HFFc6 (cell line): ENCODE measurements around the gene BBS1. TPM values are rescaled to one million over a fixed set of nuclear protein-coding genes. Genes with fewer than 3 reads are reported as not detected.

Source experiments
- DNase-seq: peaks from one replicate; pipeline ENCODE4 v3.0.0-alpha.2; 2018
- H3K27ac Mint-ChIP-seq: 2 replicates; pipeline ENCODE4 v1.8.0; 2020; ENCODE audit warnings: mild to moderate bottlenecking, mixed read lengths
- H3K27me3 Mint-ChIP-seq: 2 replicates; pipeline ENCODE4 v1.8.0; 2021; ENCODE audit warnings: mild to moderate bottlenecking, moderate library complexity, mixed read lengths; ENCODE audit not compliant: insufficient read depth
- H3K36me3 Mint-ChIP-seq: 2 replicates; pipeline ENCODE4 v1.8.0; 2021; ENCODE audit warnings: low read depth, mixed read lengths
- H3K4me1 Mint-ChIP-seq: 2 replicates; pipeline ENCODE4 v1.8.0; 2020; ENCODE audit warnings: low read depth, mixed read lengths
- H3K4me3 Mint-ChIP-seq: 2 replicates; pipeline ENCODE4 v1.8.0; 2020; ENCODE audit warnings: mild to moderate bottlenecking, moderate library complexity, mixed read lengths
- H3K9me3 Mint-ChIP-seq: 2 replicates; pipeline ENCODE4 v1.8.0; 2020; ENCODE audit warnings: mild to moderate bottlenecking, mixed read lengths
- CTCF ChIP-seq: fragments of 200-600 bp; sonication (generic); IDR thresholded peaks from 2 replicates; pipeline ENCODE4 v1.5.0; 2021; ENCODE audit warnings: antibody characterized with exemption, mild to moderate bottlenecking
- total RNA-seq, 6 experiments: library from RNA; stranded (reverse); fragmentation: NEBNext Ultra II Directional; extraction: Animal tissue kit (Norgen Biotek cat#: 25700); gene quantifications; 2 replicates in 1 of 6; 3 replicates in 5 of 6; pipeline ENCODE4 v1.2.3, GENCODE V29; 2021

The BBS1 gene
- total RNA-seq, 6 experiments from 2014 or later = 14.9 to 21.4 (median 17.3) TPM

GRCh38 chr11:66545701-66546367 lies 35.4 kb downstream of the BBS1 start, which contains the start of gene ZDHHC24:
Gene ZDHHC24 (minus strand): TSS chr11:66546048. CDS start chr11:66546003, 45 bp downstream.
- Mint-ChIP-seq H3K27ac (peak within 1 kb of the TSS; percentile 70), H3K36me3 (peaks cover 7% of the 10 kb centered on the region), H3K4me1 (peaks cover 36% of the 10 kb centered on the region), H3K9me3 (no peaks in the 10 kb centered on the region), H3K4me3 (peak within 1 kb of the TSS; percentile 88), H3K27me3 (peaks cover 16% of the 10 kb centered on the region)
- TF ChIP-seq CTCF = no peak
- DNase-seq = peak; percentile 97

GRCh38 chr11:66546368-66546965 lies 36.0 kb downstream of the BBS1 start, which contains the start of gene ACTN3:
Gene ACTN3 (plus strand): TSS chr11:66546903. CDS start chr11:66546938, 35 bp downstream.
- peaks cover 7% of the 10 kb centered on the region for H3K36me3 Mint-ChIP-seq
- H3K4me1 Mint-ChIP-seq = peaks cover 34% of the 10 kb centered on the region
- peaks cover 20% of the 10 kb centered on the region for H3K27me3 Mint-ChIP-seq
- no peak for DNase-seq
- H3K27ac Mint-ChIP-seq = peak within 1 kb of the TSS; percentile 41; the same call in 1 of the 2 replicates
- H3K4me3 Mint-ChIP-seq = peak within 1 kb of the TSS; percentile 78
- TF ChIP-seq CTCF = no peak
- no peaks in the 10 kb centered on the region for H3K9me3 Mint-ChIP-seq

- DNase-seq = no peak
- H3K27ac Mint-ChIP-seq = no peak overlapping the region
- H3K9me3 Mint-ChIP-seq = no peaks in the 10 kb centered on the region
- H3K4me1 Mint-ChIP-seq = peaks cover 27% of the 10 kb centered on the region
- H3K27me3 Mint-ChIP-seq = peaks cover 19% of the 10 kb centered on the region
- H3K36me3 Mint-ChIP-seq = peaks cover 6% of the 10 kb centered on the region
- no peak for TF ChIP-seq CTCF
- peak overlapping the region; percentile 78; the same call in 1 of the 2 replicates for H3K4me3 Mint-ChIP-seq
Observed at GRCh38 chr11:66546966-66547661, 36.7 kb downstream of the BBS1 start.

- Mint-ChIP-seq H3K4me1 (peaks cover 22% of the 10 kb centered on the region), H3K36me3 (peaks cover under 1% of the 10 kb centered on the region), H3K9me3 (no peaks in the 10 kb centered on the region), H3K27me3 (peaks cover 17% of the 10 kb centered on the region), H3K4me3 (no peak overlapping the region), H3K27ac (no peak overlapping the region)
- no peak for TF ChIP-seq CTCF
- no peak for DNase-seq
Observed at GRCh38 chr11:66547662-66548009, 37.2 kb downstream of the BBS1 start.

- H3K36me3 Mint-ChIP-seq = no peaks in the 10 kb centered on the region
- peaks cover 17% of the 10 kb centered on the region for H3K27me3 Mint-ChIP-seq
- H3K9me3 Mint-ChIP-seq = no peaks in the 10 kb centered on the region
- TF ChIP-seq CTCF = no peak
- H3K27ac Mint-ChIP-seq = no peak overlapping the region
- no peak for DNase-seq
- no peak overlapping the region for H3K4me3 Mint-ChIP-seq
- H3K4me1 Mint-ChIP-seq = peaks cover 18% of the 10 kb centered on the region
Observed at GRCh38 chr11:66548041-66548440, 37.6 kb downstream of the BBS1 start.
